Left ventricle myocardium inferior (tissue), 1 donor: ENCODE measurements around the gene SPCS3. TPM values are rescaled to one million over a fixed set of nuclear protein-coding genes. Genes with fewer than 3 reads are reported as not detected.
"Not testable (repeated sequence)": the region's sequence is repeated elsewhere in the genome, so short reads cannot be mapped to it uniquely, and the experiment has no call there.

Experiments
- DNase-seq: peaks from one replicate; pipeline ENCODE4 v3.0.0-alpha.2; 2020
- H3K27ac ChIP-seq: fragments of 200-600 bp; replicated peaks from 2 replicates; pipeline ENCODE4 v1.8.0; 2021
- H3K27me3 ChIP-seq: fragments of 200-600 bp; 2 replicates; pipeline ENCODE4 v1.8.0; 2021; ENCODE audit warnings: low read depth
- H3K36me3 ChIP-seq: fragments of 200-600 bp; 2 replicates; pipeline ENCODE4 v1.8.0; 2021
- H3K4me1 ChIP-seq: fragments of 200-600 bp; 2 replicates; pipeline ENCODE4 v1.8.0; 2021
- H3K4me3 ChIP-seq: fragments of 200-600 bp; 2 replicates; pipeline ENCODE4 v1.8.0; 2021; ENCODE audit warnings: mild to moderate bottlenecking, moderate library complexity
- H3K9me3 ChIP-seq: fragments of 200-600 bp; replicated peaks from 2 replicates; pipeline ENCODE4 v1.8.0; 2021
- CTCF ChIP-seq: fragments of 200-600 bp; IDR thresholded peaks from 2 replicates; pipeline ENCODE4 v1.8.0; 2021; ENCODE audit warnings: antibody characterized with exemption, mild to moderate bottlenecking, borderline replicate concordance
- intact Hi-C: fragments of 100-400 bp; cut with micrococcal nuclease; formaldehyde crosslinking; loops from one replicate; pipeline ENCODE4 v1.11.0; 2022
- total RNA-seq: library from RNA; stranded (reverse); fragmentation: NEBNext Ultra II Directional; extraction: Animal tissue kit (Norgen Biotek cat#: 25700); gene quantifications from one replicate; pipeline ENCODE4 v1.2.1, GENCODE V29; 2021
- donor health status: DM: no; HTN: yes; CAD: no; lungs with severe emphysema.

SPCS3 gene
- total RNA-seq, 1 donor from 2014 or later = 91.8 TPM

- Histone ChIP-seq H3K36me3 (no peaks in the 10 kb centered on the region), H3K4me1 (peaks cover 12% of the 10 kb centered on the region), H3K27ac (no peak overlapping the region), H3K27me3 (no peaks in the 10 kb centered on the region), H3K9me3 (no peaks in the 10 kb centered on the region), H3K4me3 (no peak overlapping the region)
- intact Hi-C loops = no loop called here
- TF ChIP-seq CTCF = no peak
- DNase-seq = no peak
Measured at GRCh38 chr4:176288020-176288419, 31.7 kb upstream of the SPCS3 start.

- intact Hi-C loops = no loop called here
- H3K9me3 ChIP-seq = no peaks in the 10 kb centered on the region
- H3K36me3 ChIP-seq = no peaks in the 10 kb centered on the region
- no peak overlapping the region for H3K27ac ChIP-seq
- no peak for DNase-seq
- peaks cover 12% of the 10 kb centered on the region for H3K4me1 ChIP-seq
- H3K4me3 ChIP-seq = no peak overlapping the region
- TF ChIP-seq CTCF = no peak
- no peaks in the 10 kb centered on the region for H3K27me3 ChIP-seq
Measured at GRCh38 chr4:176289561-176289960, 30.2 kb upstream of the SPCS3 start.

DNA sequence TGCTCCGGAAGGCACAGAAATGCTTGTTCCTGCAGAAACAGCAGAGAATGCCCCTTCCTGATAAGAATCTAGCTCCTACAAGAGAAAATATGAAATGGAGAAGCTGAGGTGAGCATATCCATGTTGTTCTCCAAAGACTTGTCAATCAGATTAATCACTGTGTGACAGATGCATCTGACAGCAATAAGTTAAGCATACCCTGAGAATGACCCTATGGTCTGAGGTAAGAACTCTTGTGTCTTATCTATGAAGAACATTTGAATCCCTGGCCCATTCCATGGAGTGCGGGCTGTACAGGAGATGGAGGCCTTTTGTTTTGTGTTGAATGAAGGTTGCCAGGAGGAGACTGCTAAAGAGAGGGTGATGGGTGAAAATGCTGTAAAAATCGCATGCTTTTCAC lies 29.2 kb upstream of the SPCS3 start:
- H3K4me3 ChIP-seq = no peak overlapping the region
- H3K27me3 ChIP-seq = no peaks in the 10 kb centered on the region
- no peaks in the 10 kb centered on the region for H3K36me3 ChIP-seq
- H3K4me1 ChIP-seq = peaks cover 12% of the 10 kb centered on the region
- DNase-seq = no peak
- no peaks in the 10 kb centered on the region for H3K9me3 ChIP-seq
- H3K27ac ChIP-seq = no peak overlapping the region
- TF ChIP-seq CTCF = no peak
- intact Hi-C loops = no loop called here

DNA sequence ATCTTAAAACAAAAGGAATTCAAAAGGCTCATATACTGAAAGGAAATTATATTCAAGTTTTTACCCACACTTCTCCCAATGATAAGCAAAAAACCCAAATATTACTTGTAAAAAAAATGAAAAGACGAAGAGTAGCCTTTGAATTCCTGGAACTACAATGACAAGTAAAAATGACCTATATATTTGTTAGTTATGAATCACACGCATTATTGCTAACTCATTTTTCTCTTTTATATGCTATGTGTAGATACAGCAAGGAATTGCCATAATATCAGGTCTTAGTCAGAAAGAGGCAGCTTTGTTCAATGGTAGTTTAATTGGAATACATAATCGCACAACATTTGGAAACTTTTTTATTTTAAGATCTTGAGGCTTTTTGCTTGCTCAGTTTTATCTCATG lies 28.0 kb upstream of the SPCS3 start:
- H3K9me3 ChIP-seq = no peaks in the 10 kb centered on the region
- H3K4me3 ChIP-seq = no peak overlapping the region
- intact Hi-C loops = no loop called here
- no peaks in the 10 kb centered on the region for H3K36me3 ChIP-seq
- H3K4me1 ChIP-seq = peaks cover 7% of the 10 kb centered on the region
- H3K27ac ChIP-seq = no peak overlapping the region
- H3K27me3 ChIP-seq = no peaks in the 10 kb centered on the region
- TF ChIP-seq CTCF = no peak
- no peak for DNase-seq

DNA sequence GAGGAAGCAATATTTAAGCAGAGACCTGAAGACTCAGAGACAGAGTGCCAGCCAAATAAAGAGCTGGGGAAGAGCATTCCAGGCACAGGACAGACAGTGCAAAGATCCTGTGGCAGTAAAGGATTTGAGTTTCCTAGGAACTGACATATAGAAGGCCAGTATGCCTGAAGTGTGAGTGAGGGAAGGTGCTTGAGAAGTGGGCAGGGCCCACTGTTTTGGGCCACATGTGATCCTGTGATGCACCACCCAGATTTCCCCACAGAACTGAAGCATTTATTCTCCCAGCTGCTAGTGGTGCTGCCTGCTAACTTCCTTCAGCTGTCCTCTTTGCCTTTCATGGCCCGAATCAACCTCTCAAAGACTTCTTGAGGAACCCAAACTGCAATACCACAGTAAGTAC lies 26.8 kb upstream of the SPCS3 start:
- no peak for DNase-seq
- H3K36me3 ChIP-seq = no peaks in the 10 kb centered on the region
- H3K4me1 ChIP-seq = no peaks in the 10 kb centered on the region
- intact Hi-C loops = no loop called here
- no peaks in the 10 kb centered on the region for H3K9me3 ChIP-seq
- no peak for TF ChIP-seq CTCF
- H3K27me3 ChIP-seq = no peaks in the 10 kb centered on the region
- H3K4me3 ChIP-seq = no peak overlapping the region
- H3K27ac ChIP-seq = no peak overlapping the region

DNA sequence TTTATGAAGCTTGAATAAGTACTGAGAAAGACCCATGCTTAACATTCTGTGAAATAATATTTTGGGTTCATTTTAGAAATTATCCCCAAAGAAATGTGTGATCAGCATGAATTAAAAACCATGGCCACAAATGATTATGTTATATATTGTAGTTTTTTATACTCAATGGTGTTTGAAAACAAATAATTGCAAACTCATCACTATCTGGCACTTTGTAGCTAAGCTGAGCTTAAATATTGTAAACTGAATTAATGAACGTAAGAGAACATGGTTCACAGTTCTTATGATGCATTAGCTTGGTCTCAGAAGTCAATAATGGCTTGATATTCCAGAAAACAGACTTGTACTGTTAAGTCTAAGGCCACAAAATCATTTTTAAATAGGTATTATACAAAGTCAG lies 26.1 kb upstream of the SPCS3 start:
- no peak for TF ChIP-seq CTCF
- H3K27ac ChIP-seq = no peak overlapping the region
- DNase-seq = no peak
- H3K4me3 ChIP-seq = no peak overlapping the region
- intact Hi-C loops = no loop called here
- no peaks in the 10 kb centered on the region for H3K4me1 ChIP-seq
- no peaks in the 10 kb centered on the region for H3K27me3 ChIP-seq
- H3K36me3 ChIP-seq = no peaks in the 10 kb centered on the region
- H3K9me3 ChIP-seq = no peaks in the 10 kb centered on the region

DNA sequence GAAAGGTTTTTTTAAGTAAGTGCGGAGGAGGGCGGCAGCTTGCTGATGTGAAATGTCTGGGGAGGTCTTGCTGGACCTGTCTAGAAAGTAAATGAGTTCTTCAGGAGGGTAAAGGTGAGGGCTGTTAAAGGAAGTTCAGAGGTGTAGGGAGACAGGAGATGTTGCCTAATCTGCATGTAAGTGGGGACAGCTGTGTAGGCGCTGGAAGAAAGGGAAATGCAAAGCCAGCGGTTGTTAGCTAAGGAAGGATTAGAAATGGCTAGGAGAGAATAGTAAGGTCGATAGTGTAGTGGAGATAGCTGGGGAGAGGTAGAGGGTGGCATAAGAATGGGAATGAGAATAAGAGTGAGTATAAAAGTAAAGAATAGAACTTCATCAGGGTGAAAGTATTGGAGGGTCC lies 23.9 kb upstream of the SPCS3 start:
- H3K27ac ChIP-seq, H3K27me3 ChIP-seq, H3K4me1 ChIP-seq, intact Hi-C loops, DNase-seq, H3K4me3 ChIP-seq, H3K36me3 ChIP-seq, H3K9me3 ChIP-seq: not testable (repeated sequence)
